H9 (cell line): ENCODE measurements around the gene GNA15. TPM values are rescaled to one million over a fixed set of nuclear protein-coding genes. Genes with fewer than 3 reads are reported as not detected.

Source experiments
- DNase-seq: peaks from one replicate; pipeline ENCODE4 v3.0.0-alpha.2; 2017
- H2AFZ ChIP-seq: one replicate; pipeline ENCODE4 v1.6.1; 2013; ENCODE audit warnings: mild to moderate bottlenecking, low read length, control low read depth, moderate library complexity
- H2AK5ac ChIP-seq: 2 replicates; pipeline ENCODE4 v1.6.1; 2013; ENCODE audit warnings: low read length, control low read depth, mixed read lengths; ENCODE audit not compliant: insufficient read length
- H2BK120ac ChIP-seq: one replicate; pipeline ENCODE4 v1.6.1; 2013; ENCODE audit warnings: low read depth, mild to moderate bottlenecking, low read length, control low read depth, inconsistent platforms; ENCODE audit not compliant: poor library complexity, severe bottlenecking
- H2BK12ac ChIP-seq: 2 replicates; pipeline ENCODE4 v1.6.1; 2013; ENCODE audit warnings: low read length, control low read depth, mixed read lengths, low read depth; ENCODE audit not compliant: insufficient read length
- H2BK15ac ChIP-seq: 2 replicates; pipeline ENCODE4 v1.6.1; 2013; ENCODE audit warnings: low read depth, low read length, control low read depth
- H2BK20ac ChIP-seq: one replicate; pipeline ENCODE4 v1.6.1; 2013; ENCODE audit warnings: low read depth, mild to moderate bottlenecking, low read length, control low read depth, inconsistent platforms; ENCODE audit not compliant: poor library complexity, severe bottlenecking
- H2BK5ac ChIP-seq: 2 replicates; pipeline ENCODE4 v1.6.1; 2013; ENCODE audit warnings: low read length, control low read depth, mixed read lengths; ENCODE audit not compliant: insufficient read length
- H3K14ac ChIP-seq: 2 replicates; pipeline ENCODE4 v1.6.1; 2013; ENCODE audit warnings: low read length, control low read depth; ENCODE audit not compliant: insufficient read depth
- H3K18ac ChIP-seq: 2 replicates; pipeline ENCODE4 v1.6.1; 2013; ENCODE audit warnings: low read depth, mild to moderate bottlenecking, mixed read lengths, low read length, control low read depth; ENCODE audit not compliant: insufficient read length
- H3K23ac ChIP-seq: 2 replicates; pipeline ENCODE4 v1.6.1; 2013; ENCODE audit warnings: low read length, control low read depth, mixed read lengths, low read depth; ENCODE audit not compliant: insufficient read length
- H3K23me2 ChIP-seq: 2 replicates; pipeline ENCODE4 v1.6.1; 2013; ENCODE audit warnings: low read depth, mild to moderate bottlenecking, mixed read lengths, low read length, control low read depth; ENCODE audit not compliant: insufficient read length, poor library complexity, severe bottlenecking
- H3K27ac ChIP-seq: 2 replicates; pipeline ENCODE4 v1.5.1; 2013; ENCODE audit warnings: low read length, control low read depth, mixed read lengths, low read depth; ENCODE audit not compliant: insufficient read length
- H3K27me3 ChIP-seq: 2 replicates; pipeline ENCODE4 v1.6.1; 2013; ENCODE audit warnings: low read length, control low read depth, inconsistent platforms; ENCODE audit not compliant: insufficient read depth
- H3K4ac ChIP-seq: 2 replicates; pipeline ENCODE4 v1.6.1; 2013; ENCODE audit warnings: low read depth, mild to moderate bottlenecking, control low read depth, inconsistent platforms, low read length, moderate library complexity
- H3K4me1 ChIP-seq: 2 replicates; pipeline ENCODE4 v1.6.1; 2013; ENCODE audit warnings: low read length, control low read depth, inconsistent platforms; ENCODE audit not compliant: insufficient read depth
- H3K4me2 ChIP-seq: 2 replicates; pipeline ENCODE4 v1.6.1; 2013; ENCODE audit warnings: low read length, control low read depth, mixed read lengths; ENCODE audit not compliant: insufficient read length, insufficient read depth
- H3K56ac ChIP-seq: 2 replicates; pipeline ENCODE4 v1.6.1; 2013; ENCODE audit warnings: low read depth, mild to moderate bottlenecking, mixed read lengths, low read length, control low read depth; ENCODE audit not compliant: insufficient read length
- H3K79me1 ChIP-seq: 2 replicates; pipeline ENCODE4 v1.6.1; 2013; ENCODE audit warnings: low read depth, mild to moderate bottlenecking, moderate library complexity, low read length, control low read depth, inconsistent platforms; ENCODE audit not compliant: insufficient read depth, poor library complexity, severe bottlenecking
- H3K79me2 ChIP-seq: 2 replicates; pipeline ENCODE4 v1.6.1; 2013; ENCODE audit warnings: low read length, control low read depth, inconsistent platforms; ENCODE audit not compliant: insufficient read depth
- H3K9ac ChIP-seq: 2 replicates; pipeline ENCODE4 v1.6.1; 2013; ENCODE audit warnings: low read length, control low read depth, mixed read lengths; ENCODE audit not compliant: insufficient read length; ENCODE audit errors: extremely low read depth
- H3K9me3 ChIP-seq: one replicate; pipeline ENCODE4 v1.6.1; 2013; ENCODE audit warnings: low read depth, low read length, inconsistent platforms; ENCODE audit not compliant: control insufficient read depth
- H3T11ph ChIP-seq: one replicate; pipeline ENCODE4 v1.6.1; 2013; ENCODE audit warnings: mild to moderate bottlenecking, low read length, control low read depth, inconsistent platforms
- H4K20me1 ChIP-seq: one replicate; pipeline ENCODE4 v1.6.1; 2013; ENCODE audit not compliant: control insufficient read depth, insufficient read length, insufficient read depth
- H4K5ac ChIP-seq: 2 replicates; pipeline ENCODE4 v1.6.1; 2013; ENCODE audit warnings: low read depth, mild to moderate bottlenecking, mixed read lengths, low read length, control low read depth; ENCODE audit not compliant: insufficient read length
- H4K8ac ChIP-seq: replicated peaks from 2 replicates; pipeline ENCODE4 v1.6.1; 2013; ENCODE audit warnings: low read length, control low read depth, mixed read lengths, low read depth; ENCODE audit not compliant: insufficient read length
- H4K91ac ChIP-seq: 2 replicates; pipeline ENCODE4 v1.6.1; 2013; ENCODE audit warnings: low read depth, mild to moderate bottlenecking, moderate library complexity, mixed read lengths, low read length, control low read depth; ENCODE audit not compliant: insufficient read length
- H3K27ac Mint-ChIP-seq, 3 experiments: 2 replicates in 2 of 3; 3 replicates in 1 of 3; pipeline ENCODE4 v1.8.0; 2020 to 2021; ENCODE audit warnings: mixed read lengths in 3 of 3, mild to moderate bottlenecking in 1 of 3, moderate library complexity in 1 of 3
- H3K27me3 Mint-ChIP-seq: 2 replicates; pipeline ENCODE4 v1.8.0; 2021; ENCODE audit warnings: low read depth, mild to moderate bottlenecking, moderate library complexity, mixed read lengths
- H3K36me3 Mint-ChIP-seq, 3 experiments: 2 replicates in 2 of 3; 3 replicates in 1 of 3; pipeline ENCODE4 v1.8.0; 2020 to 2021; ENCODE audit warnings: low read depth in 3 of 3, mixed read lengths in 3 of 3; ENCODE audit not compliant: insufficient read depth in 1 of 3
- H3K4me1 Mint-ChIP-seq, 2 experiments: 2 replicates each; pipeline ENCODE4 v1.8.0; 2020; ENCODE audit warnings: mixed read lengths in 2 of 2
- H3K4me3 Mint-ChIP-seq, 2 experiments: 2 replicates in 1 of 2; 3 replicates in 1 of 2; pipeline ENCODE4 v1.8.0; 2020 to 2021; ENCODE audit warnings: mild to moderate bottlenecking in 2 of 2, mixed read lengths in 2 of 2, moderate library complexity in 1 of 2
- H3K9me3 Mint-ChIP-seq, 2 experiments: 2 replicates in 1 of 2; 3 replicates in 1 of 2; pipeline ENCODE4 v1.8.0; 2020; ENCODE audit warnings: mild to moderate bottlenecking in 2 of 2, mixed read lengths in 2 of 2, moderate library complexity in 1 of 2
- WGBS: extraction: QIAGEN DNeasy Blood & Tissue Kit; methylation state at CpG from one replicate; pipeline ENCODE4 v1.1.7; 2013; ENCODE audit warnings: missing lambda C conversion rate, low lambda C conversion rate, mixed read lengths; ENCODE audit not compliant: insufficient read length; ENCODE audit errors: extremely low coverage; 5-methylcytosine and 5-hydroxymethylcytosine counted together
- total RNA-seq: library from RNA; stranded (reverse); gene quantifications from 2 replicates; pipeline ENCODE4 v1.2.1, GENCODE V29; 2021
- TF ChIP-seq, protein P1 (sequence below): fragments of 200-600 bp; sonication (generic); conservative IDR thresholded peaks from 3 replicates; pipeline ENCODE4 v1.8.0; 2021; ENCODE audit warnings: antibody characterized with exemption, mild to moderate bottlenecking

The GNA15 gene
- total RNA-seq, 1 experiment from 2014 or later = not detected

- H3K4me3 Mint-ChIP-seq = no peak overlapping the region
- H3K27me3 ChIP-seq = no peaks in the 10 kb centered on the region
- H3K79me2 ChIP-seq = no peaks in the 10 kb centered on the region
- no peak overlapping the region for H4K5ac ChIP-seq
- no peak overlapping the region for H3K27ac ChIP-seq
- H4K8ac ChIP-seq = no peak overlapping the region
- no peak overlapping the region for H3K14ac ChIP-seq
- H2AFZ ChIP-seq = no peak overlapping the region
- no peaks in the 10 kb centered on the region for H3K9me3 ChIP-seq
- H2BK5ac ChIP-seq = no peak overlapping the region
- no peak overlapping the region for H2BK20ac ChIP-seq
- no peak overlapping the region for H3K23ac ChIP-seq
- no peak overlapping the region for H2BK12ac ChIP-seq
- WGBS = no CpG with 5 or more reads among the region's 23 CpGs
- TF ChIP-seq, protein P1, sequence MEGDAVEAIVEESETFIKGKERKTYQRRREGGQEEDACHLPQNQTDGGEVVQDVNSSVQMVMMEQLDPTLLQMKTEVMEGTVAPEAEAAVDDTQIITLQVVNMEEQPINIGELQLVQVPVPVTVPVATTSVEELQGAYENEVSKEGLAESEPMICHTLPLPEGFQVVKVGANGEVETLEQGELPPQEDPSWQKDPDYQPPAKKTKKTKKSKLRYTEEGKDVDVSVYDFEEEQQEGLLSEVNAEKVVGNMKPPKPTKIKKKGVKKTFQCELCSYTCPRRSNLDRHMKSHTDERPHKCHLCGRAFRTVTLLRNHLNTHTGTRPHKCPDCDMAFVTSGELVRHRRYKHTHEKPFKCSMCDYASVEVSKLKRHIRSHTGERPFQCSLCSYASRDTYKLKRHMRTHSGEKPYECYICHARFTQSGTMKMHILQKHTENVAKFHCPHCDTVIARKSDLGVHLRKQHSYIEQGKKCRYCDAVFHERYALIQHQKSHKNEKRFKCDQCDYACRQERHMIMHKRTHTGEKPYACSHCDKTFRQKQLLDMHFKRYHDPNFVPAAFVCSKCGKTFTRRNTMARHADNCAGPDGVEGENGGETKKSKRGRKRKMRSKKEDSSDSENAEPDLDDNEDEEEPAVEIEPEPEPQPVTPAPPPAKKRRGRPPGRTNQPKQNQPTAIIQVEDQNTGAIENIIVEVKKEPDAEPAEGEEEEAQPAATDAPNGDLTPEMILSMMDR = no peak
- H3K36me3 Mint-ChIP-seq = peaks cover 0 to 4% (median 0%) of the 10 kb centered on the region in 3 experiments; a peak in 2 of 7 replicates
- no peak overlapping the region for H3K9ac ChIP-seq
- H2BK120ac ChIP-seq = no peak overlapping the region
- H3K27ac Mint-ChIP-seq = peak overlapping the region; percentile 7 to 72 (median 72); a peak in 2 of 7 replicates
- no peaks in the 10 kb centered on the region for H3K9me3 Mint-ChIP-seq
- no peak overlapping the region for H3K18ac ChIP-seq
- no peak overlapping the region for H3K4ac ChIP-seq
- H3K56ac ChIP-seq = no peak overlapping the region
- no peak for DNase-seq
- peaks cover 2 to 7% of the 10 kb centered on the region in 2 experiments; a peak in 2 of 4 replicates for H3K4me1 Mint-ChIP-seq
- H3K4me1 ChIP-seq = no peaks in the 10 kb centered on the region; the same call in 1 of the 2 replicates
- H2AK5ac ChIP-seq = no peak overlapping the region
- no peak overlapping the region for H3T11ph ChIP-seq
- no peak overlapping the region for H2BK15ac ChIP-seq
- H3K27me3 Mint-ChIP-seq = no peaks in the 10 kb centered on the region
- no peaks in the 10 kb centered on the region for H3K79me1 ChIP-seq
- no peak overlapping the region for H4K91ac ChIP-seq
- H3K4me2 ChIP-seq = no peak overlapping the region
- H4K20me1 ChIP-seq = no peaks in the 10 kb centered on the region
- H3K23me2 ChIP-seq = no peaks in the 10 kb centered on the region
Observed at GRCh38 chr19:3119071-3119595, 16.7 kb upstream of the GNA15 start.
